Neuron (in vitro differentiated cells): ENCODE data around the gene CGNL1.

Experiments used
- H2AFZ ChIP-seq: one replicate; pipeline ENCODE4 v1.6.1; 2013; ENCODE audit warnings: low read depth, mild to moderate bottlenecking, inconsistent platforms, low read length, moderate library complexity
- H3K27me3 ChIP-seq: one replicate; pipeline ENCODE4 v1.6.1; 2013; ENCODE audit warnings: low read length; ENCODE audit not compliant: insufficient read depth
- H3K36me3 ChIP-seq: one replicate; pipeline ENCODE4 v1.6.1; 2013; ENCODE audit warnings: low read length; ENCODE audit not compliant: insufficient read depth
- H3K4me1 ChIP-seq: one replicate; pipeline ENCODE4 v1.6.1; 2013; ENCODE audit warnings: low read length; ENCODE audit not compliant: insufficient read depth
- H3K4me3 ChIP-seq: 2 replicates; pipeline ENCODE4 v1.5.1; 2013; ENCODE audit warnings: mild to moderate bottlenecking, low read length, moderate library complexity
- H3K9me3 ChIP-seq: one replicate; pipeline ENCODE4 v1.6.1; 2013; ENCODE audit warnings: low read length

CGNL1 gene

GRCh38 chr15:57401546-57401945 is 25.2 kb downstream of the CGNL1 start:
- Histone ChIP-seq H3K9me3 (peaks cover 4% of the 10 kb centered on the region), H3K36me3 (no peaks in the 10 kb centered on the region), H3K4me3 (no peak overlapping the region), H3K4me1 (peaks cover 18% of the 10 kb centered on the region), H2AFZ (no peak overlapping the region), H3K27me3 (no peaks in the 10 kb centered on the region)

- peaks cover 18% of the 10 kb centered on the region for H3K4me1 ChIP-seq
- no peaks in the 10 kb centered on the region for H3K36me3 ChIP-seq
- peaks cover 4% of the 10 kb centered on the region for H3K9me3 ChIP-seq
- H3K27me3 ChIP-seq = no peaks in the 10 kb centered on the region
- no peak overlapping the region for H2AFZ ChIP-seq
- no peak overlapping the region for H3K4me3 ChIP-seq
These were observed 26.7 kb downstream of the CGNL1 start for GRCh38 chr15:57403017-57403416.

GRCh38 chr15:57403566-57404325 is 27.4 kb downstream of the CGNL1 start:
- Histone ChIP-seq H2AFZ (peak overlapping the region; percentile 17), H3K4me1 (peaks cover 18% of the 10 kb centered on the region), H3K36me3 (no peaks in the 10 kb centered on the region), H3K4me3 (no peak overlapping the region), H3K27me3 (no peaks in the 10 kb centered on the region), H3K9me3 (peaks cover 4% of the 10 kb centered on the region)

- H3K27me3 ChIP-seq = no peaks in the 10 kb centered on the region
- no peak overlapping the region for H2AFZ ChIP-seq
- no peaks in the 10 kb centered on the region for H3K36me3 ChIP-seq
- peaks cover 18% of the 10 kb centered on the region for H3K4me1 ChIP-seq
- no peak overlapping the region for H3K4me3 ChIP-seq
- H3K9me3 ChIP-seq = peaks cover 4% of the 10 kb centered on the region
These were observed 28.8 kb downstream of the CGNL1 start for GRCh38 chr15:57405133-57405532.

GRCh38 chr15:57406062-57406772 is 29.9 kb downstream of the CGNL1 start:
- Histone ChIP-seq H3K9me3 (peaks cover 4% of the 10 kb centered on the region), H3K4me1 (peaks cover 18% of the 10 kb centered on the region), H3K36me3 (no peaks in the 10 kb centered on the region), H3K27me3 (no peaks in the 10 kb centered on the region), H2AFZ (no peak overlapping the region), H3K4me3 (no peak overlapping the region)

- Histone ChIP-seq H3K9me3 (peaks cover 2% of the 10 kb centered on the region), H3K4me1 (peaks cover 7% of the 10 kb centered on the region)
These were observed 34.1 kb downstream of the CGNL1 start for GRCh38 chr15:57410373-57410772.

GRCh38 chr15:57411945-57412768 is 35.9 kb downstream of the CGNL1 start:
- H3K9me3 ChIP-seq = peaks cover 2% of the 10 kb centered on the region
- no peaks in the 10 kb centered on the region for H3K27me3 ChIP-seq
- H2AFZ ChIP-seq = no peak overlapping the region
- H3K4me3 ChIP-seq = no peak overlapping the region
- no peaks in the 10 kb centered on the region for H3K36me3 ChIP-seq
- H3K4me1 ChIP-seq = peaks cover 7% of the 10 kb centered on the region

More at GRCh38 chr15:57410373-57410772, 34.1 kb downstream of the CGNL1 start:
- H3K4me3 ChIP-seq = no peak overlapping the region
- no peaks in the 10 kb centered on the region for H3K27me3 ChIP-seq
- no peaks in the 10 kb centered on the region for H3K36me3 ChIP-seq
- H2AFZ ChIP-seq = no peak overlapping the region

- H3K9me3 ChIP-seq = peaks cover 2% of the 10 kb centered on the region
- no peaks in the 10 kb centered on the region for H3K36me3 ChIP-seq
- H2AFZ ChIP-seq = no peak overlapping the region
- peaks cover 7% of the 10 kb centered on the region for H3K4me1 ChIP-seq
- no peaks in the 10 kb centered on the region for H3K27me3 ChIP-seq
- no peak overlapping the region for H3K4me3 ChIP-seq
These were observed 39.3 kb downstream of the CGNL1 start for GRCh38 chr15:57415602-57416001.

- H3K4me3 ChIP-seq = no peak overlapping the region
- H3K4me1 ChIP-seq = peaks cover 23% of the 10 kb centered on the region
- H3K9me3 ChIP-seq = no peaks in the 10 kb centered on the region
- no peaks in the 10 kb centered on the region for H3K27me3 ChIP-seq
- no peaks in the 10 kb centered on the region for H3K36me3 ChIP-seq
- H2AFZ ChIP-seq = no peak overlapping the region
These were observed 42.3 kb downstream of the CGNL1 start for GRCh38 chr15:57418635-57419034.

- peaks cover 23% of the 10 kb centered on the region for H3K4me1 ChIP-seq
- H3K9me3 ChIP-seq = no peaks in the 10 kb centered on the region
- no peaks in the 10 kb centered on the region for H3K36me3 ChIP-seq
- H3K4me3 ChIP-seq = no peak overlapping the region
- no peaks in the 10 kb centered on the region for H3K27me3 ChIP-seq
- no peak overlapping the region for H2AFZ ChIP-seq
These were observed 43.0 kb downstream of the CGNL1 start for GRCh38 chr15:57419335-57419734.

- Histone ChIP-seq H3K27me3 (no peaks in the 10 kb centered on the region), H3K9me3 (no peaks in the 10 kb centered on the region), H3K4me3 (no peak overlapping the region), H3K36me3 (no peaks in the 10 kb centered on the region), H2AFZ (no peak overlapping the region), H3K4me1 (peaks cover 23% of the 10 kb centered on the region)
These were observed 44.8 kb downstream of the CGNL1 start for GRCh38 chr15:57421110-57421509.

GRCh38 chr15:57421551-57421950 is 45.2 kb downstream of the CGNL1 start:
- Histone ChIP-seq H3K27me3 (no peaks in the 10 kb centered on the region), H3K4me1 (peaks cover 23% of the 10 kb centered on the region), H3K36me3 (no peaks in the 10 kb centered on the region), H3K9me3 (no peaks in the 10 kb centered on the region), H3K4me3 (peak overlapping the region; percentile 8), H2AFZ (no peak overlapping the region)
